ENCODE results near the gene TIRAP. TPM values are rescaled to one million over a fixed set of nuclear protein-coding genes. Genes with fewer than 3 reads are reported as not detected.

The TIRAP gene
- total RNA-seq, 1 experiment from 2014 or later: 11.9 TPM

GRCh38 chr11:126310200-126310991 is 27.5 kb downstream of the TIRAP start:
- H3K36me3 Mint-ChIP-seq (ENCODE audit: insufficient read depth, unreplicated experiment): peaks cover 28% of the 10 kb centered on the region
- ChIA-PET POLR2A (interaction anchor here (0.7 to 2.6 kb wide), 3 partner anchors 25 to 170 kb away, joined by 3 to 10 read pairs (median 5); no protein-coding TSS in a partner anchor), CTCF (interaction anchor here (0.5 to 10.1 kb wide), 69 partner anchors 8 to 1372 kb away, joined by 3 to 297 read pairs (median 4); partner anchors contain the start of genes SRPRA and ST3GAL4)
- no peak overlapping the region for H3K27ac Mint-ChIP-seq (ENCODE audit: low read depth, unreplicated experiment)
- BruUV-seq (replicated peaks): no TSS peak
- TF ChIP-seq, protein P1, sequence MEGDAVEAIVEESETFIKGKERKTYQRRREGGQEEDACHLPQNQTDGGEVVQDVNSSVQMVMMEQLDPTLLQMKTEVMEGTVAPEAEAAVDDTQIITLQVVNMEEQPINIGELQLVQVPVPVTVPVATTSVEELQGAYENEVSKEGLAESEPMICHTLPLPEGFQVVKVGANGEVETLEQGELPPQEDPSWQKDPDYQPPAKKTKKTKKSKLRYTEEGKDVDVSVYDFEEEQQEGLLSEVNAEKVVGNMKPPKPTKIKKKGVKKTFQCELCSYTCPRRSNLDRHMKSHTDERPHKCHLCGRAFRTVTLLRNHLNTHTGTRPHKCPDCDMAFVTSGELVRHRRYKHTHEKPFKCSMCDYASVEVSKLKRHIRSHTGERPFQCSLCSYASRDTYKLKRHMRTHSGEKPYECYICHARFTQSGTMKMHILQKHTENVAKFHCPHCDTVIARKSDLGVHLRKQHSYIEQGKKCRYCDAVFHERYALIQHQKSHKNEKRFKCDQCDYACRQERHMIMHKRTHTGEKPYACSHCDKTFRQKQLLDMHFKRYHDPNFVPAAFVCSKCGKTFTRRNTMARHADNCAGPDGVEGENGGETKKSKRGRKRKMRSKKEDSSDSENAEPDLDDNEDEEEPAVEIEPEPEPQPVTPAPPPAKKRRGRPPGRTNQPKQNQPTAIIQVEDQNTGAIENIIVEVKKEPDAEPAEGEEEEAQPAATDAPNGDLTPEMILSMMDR (IDR thresholded peaks at IDR 0.05; ENCODE audit: unreplicated experiment): peak; percentile 82
- H3K4me3 Mint-ChIP-seq (ENCODE audit: unreplicated experiment): no peak overlapping the region
- H3K27me3 Mint-ChIP-seq (ENCODE audit: insufficient read depth, unreplicated experiment): no peaks in the 10 kb centered on the region
- no peaks in the 10 kb centered on the region for H3K9me3 Mint-ChIP-seq (ENCODE audit: unreplicated experiment)
- intact Hi-C loops (cut with micrococcal nuclease): loop anchor here (1.0 to 10.0 kb wide), 6 partner anchors 120 to 1034 kb away; no protein-coding TSS in a partner anchor
- peak; percentile 78 for DNase-seq (ENCODE audit: unreplicated experiment)
- H3K4me1 Mint-ChIP-seq (ENCODE audit: insufficient read depth, unreplicated experiment): peaks cover 5% of the 10 kb centered on the region

DNA sequence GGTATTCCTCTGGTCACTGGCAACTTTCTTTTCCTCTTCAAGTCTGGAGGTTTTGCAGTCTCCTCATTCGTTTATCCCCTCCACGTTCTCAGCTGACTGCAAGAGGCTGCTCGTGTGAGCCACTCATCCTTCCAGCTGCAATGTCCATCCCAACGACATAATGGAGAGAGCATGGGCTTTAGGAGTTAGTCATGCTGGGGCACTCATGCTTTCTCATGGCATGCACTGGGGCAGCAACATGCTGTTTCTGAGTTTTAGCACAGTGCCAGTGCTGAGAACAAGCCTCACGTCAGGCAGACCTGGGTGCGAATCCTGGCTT is 28.1 kb downstream of the TIRAP start:
- DNase-seq (ENCODE audit: unreplicated experiment): no peak
- no peaks in the 10 kb centered on the region for H3K27me3 Mint-ChIP-seq (ENCODE audit: insufficient read depth, unreplicated experiment)
- no peak overlapping the region for H3K4me3 Mint-ChIP-seq (ENCODE audit: unreplicated experiment)
- BruUV-seq (replicated peaks): no TSS peak
- POLR2A ChIA-PET: interaction anchor here (2.6 kb wide), 1 partner anchor 169 kb away, joined by 10 read pairs; no protein-coding TSS in a partner anchor
- H3K36me3 Mint-ChIP-seq (ENCODE audit: insufficient read depth, unreplicated experiment): peaks cover 24% of the 10 kb centered on the region
- peaks cover 5% of the 10 kb centered on the region for H3K4me1 Mint-ChIP-seq (ENCODE audit: insufficient read depth, unreplicated experiment)
- CTCF ChIA-PET: interaction anchor here (0.5 to 10.1 kb wide), 60 partner anchors 8 to 1689 kb away, joined by 3 to 297 read pairs (median 4); partner anchors contain the start of gene ST3GAL4
- TF ChIP-seq, protein P1 (IDR thresholded peaks at IDR 0.05; ENCODE audit: unreplicated experiment): no peak
- H3K9me3 Mint-ChIP-seq (ENCODE audit: unreplicated experiment): no peaks in the 10 kb centered on the region
- no peak overlapping the region for H3K27ac Mint-ChIP-seq (ENCODE audit: low read depth, unreplicated experiment)
- intact Hi-C loops (cut with micrococcal nuclease): loop anchor here (1.0 to 10.0 kb wide), 6 partner anchors 120 to 1034 kb away; no protein-coding TSS in a partner anchor

DNA sequence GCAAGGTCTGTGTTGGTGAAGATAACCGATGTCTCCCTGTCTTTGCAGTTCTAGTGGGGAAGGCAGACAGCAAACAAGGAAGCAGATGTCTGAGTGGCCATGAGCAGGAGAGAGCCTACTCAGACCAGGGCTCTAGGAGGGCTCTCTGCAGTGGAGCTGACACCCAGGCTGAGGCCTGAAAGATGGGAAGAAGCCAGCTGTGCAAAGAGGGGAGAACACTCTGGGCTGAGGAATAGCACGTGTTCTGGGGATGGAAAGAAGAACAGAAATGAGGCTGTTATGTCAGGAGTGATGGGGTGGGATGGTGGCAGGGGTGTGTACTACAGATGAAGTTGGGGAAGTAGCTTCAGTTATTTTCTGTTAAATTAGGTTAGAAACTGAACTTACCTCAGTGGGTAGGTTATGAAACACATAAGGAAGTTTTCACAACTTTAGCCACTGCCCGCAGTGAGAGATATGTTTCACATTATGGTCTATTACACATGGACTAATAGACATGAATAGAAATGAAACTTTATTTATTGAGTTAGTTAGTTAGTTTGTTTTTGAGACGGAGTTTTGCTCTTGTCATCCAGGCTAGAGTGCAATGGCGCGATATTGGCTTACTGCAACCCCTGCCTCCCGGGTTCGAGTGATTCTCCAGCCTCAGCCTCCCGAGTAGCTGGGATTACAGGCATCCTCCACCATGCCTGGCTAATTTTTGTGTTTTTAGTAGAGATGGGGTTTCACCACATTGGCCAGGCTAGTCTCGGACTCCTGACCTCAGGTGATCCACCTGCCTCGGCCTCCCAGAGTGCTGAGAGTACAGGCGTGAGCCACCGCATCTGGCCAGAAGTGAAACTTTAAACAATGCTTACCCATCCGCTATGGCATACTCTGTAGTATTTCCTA is 28.8 kb downstream of the TIRAP start:
- Mint-ChIP-seq H3K27ac (ENCODE audit: low read depth, unreplicated experiment) (no peak overlapping the region), H3K4me1 (ENCODE audit: insufficient read depth, unreplicated experiment) (peaks cover 5% of the 10 kb centered on the region), H3K9me3 (ENCODE audit: unreplicated experiment) (no peaks in the 10 kb centered on the region), H3K4me3 (ENCODE audit: unreplicated experiment) (no peak overlapping the region), H3K36me3 (ENCODE audit: insufficient read depth, unreplicated experiment) (peaks cover 22% of the 10 kb centered on the region), H3K27me3 (ENCODE audit: insufficient read depth, unreplicated experiment) (no peaks in the 10 kb centered on the region)
- TF ChIP-seq, protein P1 (IDR thresholded peaks at IDR 0.05; ENCODE audit: unreplicated experiment): no peak
- no TSS peak for BruUV-seq (replicated peaks)
- no peak for DNase-seq (ENCODE audit: unreplicated experiment)
- intact Hi-C loops (cut with micrococcal nuclease): loop anchor here (2.0 to 10.0 kb wide), 4 partner anchors 119 to 1033 kb away; no protein-coding TSS in a partner anchor
- ChIA-PET CTCF (interaction anchor here (0.5 to 10.1 kb wide), 51 partner anchors 7 to 1690 kb away, joined by 3 to 297 read pairs (median 4); partner anchors contain the start of gene ST3GAL4), POLR2A (interaction anchor here (2.6 kb wide), 1 partner anchor 169 kb away, joined by 10 read pairs; no protein-coding TSS in a partner anchor)

Measured in MCF 10A (cell line).